HFFc6 (cell line): Measurements from ENCODE around the gene NT5DC2. TPM values are rescaled to one million over a fixed set of nuclear protein-coding genes. Genes with fewer than 3 reads are reported as not detected.

Experiments
- DNase-seq: peaks from one replicate; pipeline ENCODE4 v3.0.0-alpha.2; 2018
- H3K27ac Mint-ChIP-seq: 2 replicates; pipeline ENCODE4 v1.8.0; 2020; ENCODE audit warnings: mild to moderate bottlenecking, mixed read lengths
- H3K27me3 Mint-ChIP-seq: 2 replicates; pipeline ENCODE4 v1.8.0; 2021; ENCODE audit warnings: mild to moderate bottlenecking, moderate library complexity, mixed read lengths; ENCODE audit not compliant: insufficient read depth
- H3K36me3 Mint-ChIP-seq: 2 replicates; pipeline ENCODE4 v1.8.0; 2021; ENCODE audit warnings: low read depth, mixed read lengths
- H3K4me1 Mint-ChIP-seq: 2 replicates; pipeline ENCODE4 v1.8.0; 2020; ENCODE audit warnings: low read depth, mixed read lengths
- H3K4me3 Mint-ChIP-seq: 2 replicates; pipeline ENCODE4 v1.8.0; 2020; ENCODE audit warnings: mild to moderate bottlenecking, moderate library complexity, mixed read lengths
- H3K9me3 Mint-ChIP-seq: 2 replicates; pipeline ENCODE4 v1.8.0; 2020; ENCODE audit warnings: mild to moderate bottlenecking, mixed read lengths
- CTCF ChIP-seq: fragments of 200-600 bp; sonication (generic); IDR thresholded peaks from 2 replicates; pipeline ENCODE4 v1.5.0; 2021; ENCODE audit warnings: antibody characterized with exemption, mild to moderate bottlenecking
- total RNA-seq, 6 experiments: library from RNA; stranded (reverse); fragmentation: NEBNext Ultra II Directional; extraction: Animal tissue kit (Norgen Biotek cat#: 25700); gene quantifications; 2 replicates in 1 of 6; 3 replicates in 5 of 6; pipeline ENCODE4 v1.2.3, GENCODE V29; 2021

NT5DC2 gene
- total RNA-seq, 6 experiments from 2014 or later: 156 to 198 (median 183) TPM

- Mint-ChIP-seq H3K9me3 (no peaks in the 10 kb centered on the region), H3K4me1 (no peaks in the 10 kb centered on the region), H3K27me3 (peaks cover 15% of the 10 kb centered on the region), H3K4me3 (no peak overlapping the region), H3K36me3 (no peaks in the 10 kb centered on the region), H3K27ac (no peak overlapping the region)
- no peak for TF ChIP-seq CTCF
- no peak for DNase-seq
Observed at GRCh38 chr3:52513281-52513680, 20.4 kb downstream of the NT5DC2 start.

- Mint-ChIP-seq H3K4me1 (no peaks in the 10 kb centered on the region), H3K9me3 (no peaks in the 10 kb centered on the region), H3K36me3 (no peaks in the 10 kb centered on the region), H3K27ac (no peak overlapping the region), H3K27me3 (peaks cover 15% of the 10 kb centered on the region), H3K4me3 (no peak overlapping the region)
- TF ChIP-seq CTCF: no peak
- DNase-seq: no peak
Observed at GRCh38 chr3:52512727-52513126, 20.9 kb downstream of the NT5DC2 start.

- Mint-ChIP-seq H3K4me3 (no peak overlapping the region), H3K27ac (no peak overlapping the region), H3K36me3 (no peaks in the 10 kb centered on the region), H3K27me3 (peaks cover 17% of the 10 kb centered on the region), H3K9me3 (no peaks in the 10 kb centered on the region), H3K4me1 (peaks cover 6% of the 10 kb centered on the region)
- TF ChIP-seq CTCF: no peak
- no peak for DNase-seq
Observed at GRCh38 chr3:52512105-52512504, 21.6 kb downstream of the NT5DC2 start.

- H3K27me3 Mint-ChIP-seq: peaks cover 19% of the 10 kb centered on the region
- H3K27ac Mint-ChIP-seq: no peak overlapping the region
- no peaks in the 10 kb centered on the region for H3K36me3 Mint-ChIP-seq
- no peak for TF ChIP-seq CTCF
- no peak for DNase-seq
- H3K9me3 Mint-ChIP-seq: no peaks in the 10 kb centered on the region
- H3K4me1 Mint-ChIP-seq: peaks cover 8% of the 10 kb centered on the region
- H3K4me3 Mint-ChIP-seq: no peak overlapping the region
Observed at GRCh38 chr3:52511509-52511908, 22.1 kb downstream of the NT5DC2 start.

- Mint-ChIP-seq H3K27ac (no peak overlapping the region), H3K27me3 (peaks cover 22% of the 10 kb centered on the region), H3K9me3 (no peaks in the 10 kb centered on the region), H3K36me3 (no peaks in the 10 kb centered on the region), H3K4me1 (peaks cover 8% of the 10 kb centered on the region), H3K4me3 (no peak overlapping the region)
- DNase-seq: no peak
- TF ChIP-seq CTCF: peak; percentile 21; the same call in 1 of the 2 replicates
Observed at GRCh38 chr3:52509753-52510328, 23.8 kb downstream of the NT5DC2 start.
